H7 (cell line): ENCODE data around the gene NAT16. TPM values are rescaled to one million over a fixed set of nuclear protein-coding genes. Genes with fewer than 3 reads are reported as not detected.

Experiments used
- DNase-seq: peaks from one replicate; pipeline ENCODE4 v3.0.0; 2012
- H3K27me3 ChIP-seq: 2 replicates; pipeline ENCODE4 v1.6.0; 2011; ENCODE audit warnings: mild to moderate bottlenecking, low read length; ENCODE audit not compliant: control insufficient read depth, insufficient read depth
- H3K36me3 ChIP-seq: replicated peaks from 2 replicates; pipeline ENCODE4 v1.5.1; 2011; ENCODE audit warnings: low read length; ENCODE audit not compliant: control insufficient read depth, insufficient read depth
- H3K4me3 ChIP-seq: 2 replicates; pipeline ENCODE4 v1.5.1; 2011; ENCODE audit warnings: low read depth, mild to moderate bottlenecking, control low read depth, low read length, moderate library complexity; ENCODE audit not compliant: insufficient read depth
- total RNA-seq: library from RNA; depleted of rRNA; stranded (reverse); fragments of >200 nt; shearing (Covaris generic); gene quantifications from 2 replicates; pipeline ENCODE4 v1.2.3, GENCODE V29; 2014; rRNA removed

The NAT16 gene
- total RNA-seq, result 0.30 and 0.59 TPM in 2 replicates

DNA sequence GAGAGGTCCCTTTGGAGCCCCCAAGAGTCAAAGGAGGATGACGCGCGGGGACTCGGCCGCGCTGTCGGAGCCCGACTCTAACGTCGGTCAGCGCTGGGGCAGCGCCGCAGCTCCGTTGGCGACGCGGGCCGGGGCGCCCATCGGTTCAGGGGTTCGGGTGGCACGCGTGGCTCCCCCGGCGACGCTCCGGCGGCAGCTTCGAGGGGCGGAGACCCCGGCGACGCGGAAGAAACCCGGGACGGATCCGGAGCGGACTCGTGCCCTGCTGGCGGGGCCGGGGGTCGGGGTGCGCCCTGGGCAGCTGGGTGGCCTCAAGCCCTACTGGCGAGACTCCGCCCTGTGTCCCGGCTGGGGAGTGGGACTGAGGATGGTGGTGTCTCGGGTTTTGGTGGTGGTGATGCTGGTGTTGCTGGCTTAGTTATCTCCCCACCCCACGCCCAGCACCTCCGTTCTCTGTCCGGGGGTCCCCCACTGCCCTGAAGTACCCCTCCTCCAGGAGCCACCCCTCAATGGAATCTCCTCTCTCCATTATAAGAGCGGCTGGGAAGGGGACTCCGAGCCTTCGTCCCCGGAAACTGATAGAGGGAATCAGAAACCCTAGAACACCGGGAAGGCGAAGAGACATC is at the start of gene NAT16:
TSS of gene NAT16 (minus strand) at position 164 of the 626 bp plus-strand sequence. CDS start 5,486 bp downstream, outside the sequence.
- Histone ChIP-seq H3K27me3 (peaks cover 53% of the 10 kb centered on the region), H3K4me3 (peak within 1 kb of the TSS; percentile 58), H3K36me3 (no peaks in the 10 kb centered on the region)
- peak; percentile 84 for DNase-seq

GRCh38 chr7:101226721-101227120 is 46.6 kb upstream of the NAT16 start:
- Histone ChIP-seq H3K4me3 (no peak overlapping the region), H3K36me3 (peaks cover 5% of the 10 kb centered on the region), H3K27me3 (no peaks in the 10 kb centered on the region)
- no peak for DNase-seq

GRCh38 chr7:101225650-101226049 is 45.6 kb upstream of the NAT16 start:
- Histone ChIP-seq H3K4me3 (no peak overlapping the region), H3K27me3 (no peaks in the 10 kb centered on the region), H3K36me3 (peaks cover 5% of the 10 kb centered on the region)
- no peak for DNase-seq

DNA sequence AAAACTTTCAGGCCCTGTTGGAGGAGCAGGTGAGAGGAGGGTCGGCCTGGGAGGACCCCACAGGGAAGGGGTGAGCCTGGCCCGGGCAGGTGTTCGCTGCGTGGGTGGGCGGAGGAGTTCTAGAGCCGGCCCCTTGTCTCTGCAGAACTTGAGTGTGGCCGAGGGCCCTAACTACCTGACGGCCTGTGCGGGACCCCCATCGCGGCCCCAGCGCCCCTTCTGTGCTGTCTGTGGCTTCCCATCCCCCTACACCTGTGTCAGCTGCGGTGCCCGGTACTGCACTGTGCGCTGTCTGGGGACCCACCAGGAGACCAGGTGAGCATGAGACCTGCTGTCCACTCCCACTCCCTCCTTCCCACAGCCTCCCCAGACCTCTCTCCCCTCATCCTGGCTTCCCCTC is 43.4 kb upstream of the NAT16 start:
- no peak for DNase-seq
- no peaks in the 10 kb centered on the region for H3K27me3 ChIP-seq
- no peak overlapping the region for H3K4me3 ChIP-seq
- peaks cover 5% of the 10 kb centered on the region for H3K36me3 ChIP-seq

DNA sequence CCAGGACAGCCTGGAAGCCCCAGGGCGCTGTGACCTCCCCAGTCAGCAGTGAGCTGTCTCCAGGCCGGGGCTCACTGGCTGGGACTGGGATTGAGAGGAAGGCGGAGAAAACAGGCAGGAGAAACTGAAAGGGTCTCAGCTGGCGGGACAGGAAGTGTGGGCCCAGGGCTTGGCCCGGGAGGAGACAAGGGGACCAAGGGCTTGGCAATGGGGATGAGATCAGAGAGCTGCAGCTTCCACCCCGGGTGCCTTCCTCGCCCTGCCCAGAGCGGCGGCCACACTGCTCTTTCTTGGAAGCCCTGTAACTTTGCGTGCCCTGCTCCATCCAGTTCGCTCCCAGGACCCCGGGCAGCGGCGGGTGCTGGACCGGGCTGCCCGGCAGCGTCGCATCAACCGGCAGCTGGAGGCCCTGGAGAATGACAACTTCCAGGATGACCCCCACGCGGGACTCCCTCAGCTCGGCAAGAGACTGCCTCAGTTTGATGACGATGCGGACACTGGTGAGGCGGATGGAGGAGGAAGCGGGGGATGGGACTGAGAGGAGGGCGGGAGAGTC is 42.3 kb upstream of the NAT16 start:
- no peak overlapping the region for H3K4me3 ChIP-seq
- peak; percentile 63 for DNase-seq
- H3K27me3 ChIP-seq, result no peaks in the 10 kb centered on the region
- H3K36me3 ChIP-seq, result peaks cover 5% of the 10 kb centered on the region

DNA sequence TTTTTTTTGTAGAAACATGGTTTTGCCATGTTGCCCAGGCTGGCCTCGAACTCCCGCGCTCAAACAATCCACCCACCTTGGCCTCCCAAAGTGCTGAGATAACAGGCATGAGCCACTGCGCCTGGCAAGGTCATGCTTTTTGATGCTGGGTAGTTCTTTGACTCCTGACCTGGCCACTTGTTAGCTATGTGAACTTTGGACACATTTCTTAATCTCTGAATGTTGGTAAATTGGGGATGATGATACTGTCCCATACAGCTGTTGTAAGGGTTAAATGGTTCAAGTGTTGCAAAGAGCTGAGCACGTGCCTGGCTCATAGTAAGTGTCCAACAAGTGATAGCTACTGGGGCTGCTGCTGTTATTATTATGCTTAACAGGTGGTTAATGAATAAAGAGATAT is 40.2 kb upstream of the NAT16 start:
- no peaks in the 10 kb centered on the region; the same call in 1 of the 2 replicates for H3K27me3 ChIP-seq
- no peak overlapping the region for H3K4me3 ChIP-seq
- H3K36me3 ChIP-seq, result peaks cover 5% of the 10 kb centered on the region
- no peak for DNase-seq

- H3K4me3 ChIP-seq, result peak overlapping the region; percentile 76
- H3K27me3 ChIP-seq, result no peaks in the 10 kb centered on the region; the same call in 1 of the 2 replicates
- no peak for DNase-seq
- H3K36me3 ChIP-seq, result peaks cover 2% of the 10 kb centered on the region
These were observed 38.4 kb upstream of the NAT16 start for GRCh38 chr7:101218236-101219125.

DNA sequence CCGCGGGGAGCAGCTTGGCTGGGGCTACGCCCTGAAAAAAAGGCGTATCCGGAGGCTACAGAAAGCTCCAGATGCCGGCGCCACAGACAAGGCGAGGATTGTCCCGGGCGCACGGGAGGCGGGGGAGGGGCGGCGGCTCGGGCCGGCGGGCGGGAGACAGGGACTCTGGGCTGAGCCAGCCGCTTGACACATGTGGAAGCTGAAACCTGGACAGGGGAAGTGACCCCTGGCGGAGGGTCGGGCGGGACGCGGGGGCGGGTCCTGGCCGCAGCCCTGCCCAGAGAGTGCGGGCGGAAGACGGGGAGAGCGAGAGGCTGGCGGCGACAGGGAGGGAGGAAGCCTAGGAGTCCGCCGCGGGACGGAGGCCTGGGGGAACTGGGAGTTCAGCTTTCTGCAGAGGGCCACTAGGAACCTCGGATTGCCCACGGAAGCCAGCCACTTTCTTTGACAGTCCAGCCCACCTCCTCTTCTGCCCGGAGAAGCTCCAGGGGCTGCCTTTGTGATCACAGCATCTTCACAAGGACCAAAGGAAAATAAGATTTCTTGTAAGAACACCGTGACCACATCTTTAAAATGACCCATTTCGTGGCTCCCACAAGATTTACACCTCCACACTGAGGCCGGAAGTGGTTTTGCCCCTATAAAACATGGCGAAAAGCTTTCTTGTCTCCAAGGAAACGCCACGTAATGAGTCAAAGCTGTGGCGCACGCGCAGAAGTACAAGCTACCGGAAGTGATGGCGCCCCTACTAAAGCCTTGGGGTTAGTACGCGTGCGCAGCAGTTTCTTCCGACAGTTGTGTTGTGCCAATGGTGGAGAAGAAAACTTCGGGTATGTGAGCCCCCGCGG is 37.5 kb upstream of the NAT16 start, which contains the start of the genes PLOD3 and ZNHIT1:
TSS of gene PLOD3 (minus strand) at position 194 of the 848 bp plus-strand sequence. CDS start 307 bp downstream, outside the sequence.
TSS of gene ZNHIT1 (plus strand) at position 778 of the 848 bp plus-strand sequence. CDS start at position 809, 31 bp downstream.
- peak within 1 kb of the TSS; percentile 76 for H3K4me3 ChIP-seq
- peak; percentile 100 for DNase-seq
- peaks cover 2% of the 10 kb centered on the region for H3K36me3 ChIP-seq
- H3K27me3 ChIP-seq, result no peaks in the 10 kb centered on the region; the same call in 1 of the 2 replicates

DNA sequence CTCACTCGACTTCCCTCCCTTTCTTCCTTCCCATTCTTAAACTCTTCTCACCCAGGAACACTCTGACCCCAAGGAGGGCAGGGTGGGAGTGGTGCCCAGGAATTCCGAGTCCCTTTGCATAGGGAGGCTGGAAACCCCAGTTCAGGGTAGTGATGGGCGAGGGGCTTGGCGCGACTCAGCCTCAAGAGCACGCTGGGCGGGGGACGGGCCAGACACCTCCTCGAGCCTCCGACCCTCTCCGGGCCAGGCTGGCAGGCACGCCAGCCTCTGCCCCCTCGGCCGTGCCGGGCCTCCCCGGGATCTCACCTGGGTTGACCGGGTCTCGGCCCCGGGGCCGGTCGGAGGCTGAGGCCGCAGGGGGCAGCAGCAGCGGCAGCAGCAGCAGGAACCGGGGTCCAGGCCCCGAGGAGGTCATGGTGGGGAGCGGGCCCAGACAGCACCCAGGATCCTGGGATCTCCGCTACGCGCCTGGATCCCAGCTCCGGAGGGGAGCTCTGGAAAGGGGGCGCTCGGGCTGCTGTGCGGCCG is 36.8 kb upstream of the NAT16 start:
- no peak for DNase-seq
- H3K36me3 ChIP-seq, result peaks cover 2% of the 10 kb centered on the region
- peak overlapping the region; percentile 76 for H3K4me3 ChIP-seq
- no peaks in the 10 kb centered on the region; the same call in 1 of the 2 replicates for H3K27me3 ChIP-seq

GRCh38 chr7:101216001-101216859 is 36.1 kb upstream of the NAT16 start:
- Histone ChIP-seq H3K4me3 (peak overlapping the region; percentile 76), H3K36me3 (peaks cover 2% of the 10 kb centered on the region), H3K27me3 (no peaks in the 10 kb centered on the region; the same call in 1 of the 2 replicates)
- DNase-seq, result peak; percentile 75

- Histone ChIP-seq H3K4me3 (no peak overlapping the region), H3K36me3 (peaks cover 2% of the 10 kb centered on the region), H3K27me3 (no peaks in the 10 kb centered on the region; the same call in 1 of the 2 replicates)
- DNase-seq, result peak; percentile 75
These were observed 31.9 kb upstream of the NAT16 start for GRCh38 chr7:101212014-101212413.

DNA sequence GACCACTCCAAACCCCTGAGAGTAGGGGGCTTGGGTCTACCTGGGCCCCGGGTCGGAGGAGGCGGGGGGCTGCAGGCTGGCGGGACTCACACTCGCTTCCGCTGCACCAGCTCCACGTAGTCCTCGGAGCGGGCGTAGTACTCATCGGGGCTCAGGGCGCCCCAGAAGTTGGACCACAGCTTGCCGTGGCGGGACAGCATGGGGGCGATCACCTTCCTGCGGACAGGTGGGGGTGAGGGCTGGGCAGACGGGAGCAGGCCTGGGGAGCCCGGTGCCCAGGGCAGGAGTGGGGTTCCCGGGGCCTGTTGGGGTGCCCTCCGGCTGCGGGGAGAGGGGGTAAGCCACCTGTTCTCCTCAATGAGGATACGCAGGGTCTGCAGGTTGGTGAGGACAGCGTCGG is 31.4 kb upstream of the NAT16 start:
- no peak overlapping the region for H3K4me3 ChIP-seq
- no peak for DNase-seq
- no peaks in the 10 kb centered on the region for H3K27me3 ChIP-seq
- peaks cover 2% of the 10 kb centered on the region for H3K36me3 ChIP-seq

DNA sequence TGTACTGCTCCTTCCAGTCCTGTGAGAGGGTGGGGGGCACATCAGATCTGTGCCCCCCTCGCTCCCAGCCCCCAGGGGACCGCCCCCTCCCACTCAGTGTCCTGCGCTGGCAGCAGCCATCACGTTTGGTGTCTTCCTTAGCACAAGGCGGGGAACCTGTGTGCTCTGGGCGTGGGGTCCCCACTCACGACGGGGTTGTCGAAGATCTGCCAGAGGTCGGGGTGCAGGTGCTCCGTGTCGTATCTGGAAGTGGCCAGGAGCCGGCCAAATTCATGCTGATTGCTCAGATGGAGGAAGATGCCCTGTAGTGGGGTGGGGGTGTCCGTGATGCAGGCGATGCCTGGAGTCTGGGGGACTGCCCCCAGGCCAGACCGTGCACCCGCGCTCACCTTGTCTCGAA is 30.1 kb upstream of the NAT16 start:
- Histone ChIP-seq H3K27me3 (no peaks in the 10 kb centered on the region), H3K4me3 (no peak overlapping the region), H3K36me3 (peaks cover 2% of the 10 kb centered on the region)
- peak; percentile 48 for DNase-seq
